ENCODE results near the gene EVX1. TPM values are rescaled to one million over a fixed set of nuclear protein-coding genes. Genes with fewer than 3 reads are reported as not detected.

EVX1 gene
- total and polyA plus RNA-seq, 12 donors: 0.64 to 8.7 (median 1.1) TPM; not detected in 2

DNA sequence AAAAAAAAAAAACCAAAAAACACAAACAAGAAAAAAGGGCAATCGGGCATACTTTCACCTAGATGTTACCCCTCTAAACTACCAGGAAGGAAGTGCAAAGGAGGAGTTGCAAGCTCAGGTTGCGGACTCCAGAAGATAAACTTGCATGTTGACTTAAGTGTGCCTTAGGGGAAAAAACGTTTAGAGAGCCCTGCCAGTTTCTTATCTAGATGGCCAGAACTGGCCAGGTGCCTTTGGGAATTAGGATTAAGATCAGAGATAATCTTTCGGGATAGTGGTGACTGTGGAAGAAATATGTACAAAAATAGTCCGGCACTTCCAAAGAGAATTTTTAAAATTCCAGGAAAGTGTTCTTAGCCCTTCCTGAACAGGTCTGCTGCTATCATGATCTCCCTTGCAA, 17.6 kb downstream of the EVX1 start:
- no peak for TF ChIP-seq POLR2A (IDR thresholded peaks at IDR 0.05)
- TF ChIP-seq, protein P1, sequence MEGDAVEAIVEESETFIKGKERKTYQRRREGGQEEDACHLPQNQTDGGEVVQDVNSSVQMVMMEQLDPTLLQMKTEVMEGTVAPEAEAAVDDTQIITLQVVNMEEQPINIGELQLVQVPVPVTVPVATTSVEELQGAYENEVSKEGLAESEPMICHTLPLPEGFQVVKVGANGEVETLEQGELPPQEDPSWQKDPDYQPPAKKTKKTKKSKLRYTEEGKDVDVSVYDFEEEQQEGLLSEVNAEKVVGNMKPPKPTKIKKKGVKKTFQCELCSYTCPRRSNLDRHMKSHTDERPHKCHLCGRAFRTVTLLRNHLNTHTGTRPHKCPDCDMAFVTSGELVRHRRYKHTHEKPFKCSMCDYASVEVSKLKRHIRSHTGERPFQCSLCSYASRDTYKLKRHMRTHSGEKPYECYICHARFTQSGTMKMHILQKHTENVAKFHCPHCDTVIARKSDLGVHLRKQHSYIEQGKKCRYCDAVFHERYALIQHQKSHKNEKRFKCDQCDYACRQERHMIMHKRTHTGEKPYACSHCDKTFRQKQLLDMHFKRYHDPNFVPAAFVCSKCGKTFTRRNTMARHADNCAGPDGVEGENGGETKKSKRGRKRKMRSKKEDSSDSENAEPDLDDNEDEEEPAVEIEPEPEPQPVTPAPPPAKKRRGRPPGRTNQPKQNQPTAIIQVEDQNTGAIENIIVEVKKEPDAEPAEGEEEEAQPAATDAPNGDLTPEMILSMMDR (IDR thresholded peaks at IDR 0.05): no peak
- no peaks in the 10 kb centered on the region for H3K4me1 ChIP-seq (replicated peaks in 1 of 2)

DNA sequence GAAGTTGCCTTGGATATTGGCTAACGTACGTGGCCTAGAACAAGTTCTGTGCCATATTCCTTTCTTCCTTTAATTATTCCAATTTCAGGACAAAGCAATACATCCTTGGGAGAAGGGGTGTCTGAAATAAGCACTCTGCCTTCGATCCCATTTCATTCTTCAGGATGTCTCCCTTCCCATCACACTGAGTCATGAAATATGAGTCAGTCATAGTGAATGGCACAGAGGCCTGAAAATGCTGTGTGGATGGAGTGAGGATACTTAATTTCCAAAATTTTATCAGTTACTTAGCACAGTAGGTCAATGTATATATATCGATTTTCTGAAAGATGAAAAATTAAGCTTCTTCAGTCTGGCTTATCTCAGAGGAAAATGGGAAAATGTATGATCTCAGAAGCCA, 19.5 kb downstream of the EVX1 start:
- WGBS, 4 donors: 65 to 78% (median 69%) methylated on average over 4 of the region's 4 CpGs
- intact Hi-C loops (cut with DNase I): no loop called here
- no peak overlapping the region for H3K27ac ChIP-seq

More for the DNA sequence above, 17.6 kb downstream of the EVX1 start:
- DNase-seq: no peak
- Histone ChIP-seq H3K36me3 (replicated peaks in 1 of 2) (no peaks in the 10 kb centered on the region), H3K27ac (no peak overlapping the region), H3K9me3 (replicated peaks in 1 of 3) (no peaks in the 10 kb centered on the region), H3K27me3 (no peaks in the 10 kb centered on the region), H3K4me3 (no peak overlapping the region)
- intact Hi-C loops (cut with DNase I): no loop called here
- WGBS, 4 donors: 47 to 53% (median 49%) methylated on average over 5 of the region's 5 CpGs

DNA sequence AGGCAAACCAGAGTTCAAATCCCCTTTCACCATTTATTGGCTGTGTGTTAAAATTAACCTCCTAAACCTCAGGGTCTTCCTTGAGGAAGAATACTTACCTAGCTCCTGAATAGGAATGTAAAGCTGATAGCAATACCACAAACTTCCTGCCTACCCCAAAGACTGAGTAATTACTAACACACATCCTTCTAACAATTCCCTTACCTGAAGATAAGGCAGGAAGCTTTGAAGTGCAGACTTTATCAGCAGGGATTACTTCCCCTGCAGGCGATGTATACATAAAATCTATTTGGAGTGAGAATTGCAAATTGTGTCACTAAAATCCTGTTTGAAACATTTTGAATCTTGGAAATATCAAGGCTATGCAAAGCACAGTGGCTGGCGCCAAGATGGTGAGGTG, 21.2 kb downstream of the EVX1 start:
- 53 to 65% (median 62%) methylated on average over 2 of the region's 2 CpGs for WGBS, 4 donors
- no peaks in the 10 kb centered on the region for H3K36me3 ChIP-seq (replicated peaks in 1 of 2)
- no peak for TF ChIP-seq POLR2A (IDR thresholded peaks at IDR 0.05)
- TF ChIP-seq, protein P1 (IDR thresholded peaks at IDR 0.05): no peak

More for the DNA sequence above, 19.5 kb downstream of the EVX1 start:
- DNase-seq: no peak
- Histone ChIP-seq H3K27me3 (no peaks in the 10 kb centered on the region), H3K4me3 (no peak overlapping the region), H3K4me1 (replicated peaks in 1 of 2) (no peaks in the 10 kb centered on the region), H3K36me3 (replicated peaks in 1 of 2) (no peaks in the 10 kb centered on the region), H3K9me3 (replicated peaks in 1 of 3) (no peaks in the 10 kb centered on the region)
- TF ChIP-seq, protein P1 (IDR thresholded peaks at IDR 0.05): no peak
- no peak for TF ChIP-seq POLR2A (IDR thresholded peaks at IDR 0.05)

DNA sequence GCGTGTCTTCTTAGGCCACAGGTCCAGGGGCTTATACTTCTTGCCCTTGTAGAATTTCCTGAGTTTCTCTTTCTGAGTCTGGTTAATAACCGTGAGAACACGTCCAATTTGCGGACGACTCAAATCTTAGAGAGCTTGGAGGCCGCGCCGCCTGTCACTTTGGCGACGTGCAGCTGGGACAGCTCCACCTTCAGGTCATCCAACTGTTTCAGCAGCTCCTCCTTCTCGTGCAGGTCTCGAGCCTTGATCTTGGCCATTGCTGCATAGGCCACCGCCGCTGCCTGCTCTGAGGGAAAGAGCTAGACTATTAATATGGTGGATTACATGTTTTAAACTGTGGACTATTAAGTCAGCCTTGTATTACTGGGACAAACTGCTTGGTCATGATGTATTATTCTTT, 26.9 kb downstream of the EVX1 start:
- H3K27me3 ChIP-seq: no peaks in the 10 kb centered on the region
- H3K4me1 ChIP-seq (replicated peaks in 1 of 2): no peaks in the 10 kb centered on the region
- TF ChIP-seq, protein P1 (IDR thresholded peaks at IDR 0.05): no peak
- no peak for TF ChIP-seq POLR2A (IDR thresholded peaks at IDR 0.05)
- WGBS, 4 donors: 85 to 94% (median 90%) methylated on average over 13 to 14 of the region's 14 CpGs
- intact Hi-C loops (cut with DNase I): no loop called here
- H3K4me3 ChIP-seq: no peak overlapping the region
- H3K27ac ChIP-seq: no peak overlapping the region
- DNase-seq: no peak
- H3K9me3 ChIP-seq (replicated peaks in 1 of 3): peaks cover 0 to 4% (median 0%) of the 10 kb centered on the region in 3 donors
- H3K36me3 ChIP-seq (replicated peaks in 1 of 2): no peaks in the 10 kb centered on the region

More for the DNA sequence above, 21.2 kb downstream of the EVX1 start:
- DNase-seq: no peak
- Histone ChIP-seq H3K27ac (no peak overlapping the region), H3K9me3 (replicated peaks in 1 of 3) (no peaks in the 10 kb centered on the region), H3K4me1 (replicated peaks in 1 of 2) (no peaks in the 10 kb centered on the region), H3K27me3 (no peaks in the 10 kb centered on the region), H3K4me3 (no peak overlapping the region)
- intact Hi-C loops (cut with DNase I): no loop called here
